ENCODE data around the gene HLA-DPA1. TPM values are rescaled to one million over a fixed set of nuclear protein-coding genes. Genes with fewer than 3 reads are reported as not detected.

HLA-DPA1 gene
- total RNA-seq, 4 donors from 2014 or later = 15.4 to 172 (median 67.6) TPM

GRCh38 chr6:33053230-33053629 is 20.2 kb downstream of the HLA-DPA1 start:
- TF ChIP-seq POLR2A (IDR thresholded peaks at IDR 0.05) (no peak), CTCF (IDR thresholded peaks at IDR 0.05) (no peak)
- no peaks in the 10 kb centered on the region for H3K9me3 ChIP-seq
- no peak overlapping the region for H3K4me3 ChIP-seq (replicated peaks in 1 of 3)
- 48 to 69% methylated on average over 4 of the region's 4 CpGs for WGBS, 2 donors
- DNase-seq = no peak
- no peaks in the 10 kb centered on the region for H3K4me1 ChIP-seq
- H3K27ac ChIP-seq = no peak overlapping the region
- H3K36me3 ChIP-seq = no peaks in the 10 kb centered on the region
- intact Hi-C loops (cut with DNase I) = no loop called here
- H3K27me3 ChIP-seq = no peaks in the 10 kb centered on the region

GRCh38 chr6:33052627-33053026 is 20.8 kb downstream of the HLA-DPA1 start:
- no peaks in the 10 kb centered on the region for H3K9me3 ChIP-seq
- no peak overlapping the region for H3K4me3 ChIP-seq (replicated peaks in 1 of 3)
- no peak for DNase-seq
- intact Hi-C loops (cut with DNase I) = no loop called here
- no peaks in the 10 kb centered on the region for H3K27me3 ChIP-seq
- no peaks in the 10 kb centered on the region for H3K36me3 ChIP-seq
- no peak for TF ChIP-seq CTCF (IDR thresholded peaks at IDR 0.05)
- no peak for TF ChIP-seq POLR2A (IDR thresholded peaks at IDR 0.05)
- no peak overlapping the region for H3K27ac ChIP-seq
- H3K4me1 ChIP-seq = no peaks in the 10 kb centered on the region

- no peaks in the 10 kb centered on the region for H3K9me3 ChIP-seq
- no peaks in the 10 kb centered on the region for H3K4me1 ChIP-seq
- TF ChIP-seq CTCF (IDR thresholded peaks at IDR 0.05) (no peak), POLR2A (IDR thresholded peaks at IDR 0.05) (no peak)
- DNase-seq = no peak
- H3K27me3 ChIP-seq = no peaks in the 10 kb centered on the region
- no peak overlapping the region for H3K27ac ChIP-seq
- intact Hi-C loops (cut with DNase I) = no loop called here
- no peak overlapping the region for H3K4me3 ChIP-seq (replicated peaks in 1 of 3)
- H3K36me3 ChIP-seq = no peaks in the 10 kb centered on the region
- WGBS, 2 donors = 85 to 88% methylated on average over 5 to 6 of the region's 6 CpGs
These were observed 23.2 kb downstream of the HLA-DPA1 start for GRCh38 chr6:33050014-33050810.

- Histone ChIP-seq H3K4me1 (no peaks in the 10 kb centered on the region), H3K27me3 (no peaks in the 10 kb centered on the region), H3K9me3 (no peaks in the 10 kb centered on the region), H3K27ac (no peak overlapping the region), H3K36me3 (no peaks in the 10 kb centered on the region), H3K4me3 (replicated peaks in 1 of 3) (no peak overlapping the region)
- TF ChIP-seq POLR2A (IDR thresholded peaks at IDR 0.05) = no peak
- TF ChIP-seq CTCF (IDR thresholded peaks at IDR 0.05) = no peak
- intact Hi-C loops (cut with DNase I) = no loop called here
- no peak for DNase-seq
- WGBS, 2 donors = 76 to 77% methylated on average over 9 of the region's 9 CpGs
These were observed 24.0 kb downstream of the HLA-DPA1 start for GRCh38 chr6:33049323-33050013.

GRCh38 chr6:33040157-33040556 is 33.3 kb downstream of the HLA-DPA1 start:
- no peaks in the 10 kb centered on the region for H3K9me3 ChIP-seq
- no peak overlapping the region for H3K4me3 ChIP-seq (replicated peaks in 1 of 3)
- TF ChIP-seq POLR2A (IDR thresholded peaks at IDR 0.05) = no peak
- no peak for TF ChIP-seq CTCF (IDR thresholded peaks at IDR 0.05)
- WGBS, 2 donors = 89 to 94% methylated on average over 2 of the region's 2 CpGs
- no peaks in the 10 kb centered on the region for H3K4me1 ChIP-seq
- intact Hi-C loops (cut with DNase I) = no loop called here
- H3K27ac ChIP-seq = no peak overlapping the region
- DNase-seq = no peak
- no peaks in the 10 kb centered on the region for H3K27me3 ChIP-seq
- H3K36me3 ChIP-seq = no peaks in the 10 kb centered on the region
